Stimulated activated CD8-positive, alpha-beta memory T cell treated with anti-CD3 and anti-CD28 coated beads, Interleukin-7, amount 100 ng/mL, for 48 hours (primary cell): ENCODE data around the gene C12orf60.

ENCODE experiments used
- DNase-seq, 2 donors: peaks; one replicate each; pipeline ENCODE4 v3.0.0-alpha.2; 2020; ENCODE audit warnings: low read depth in 1 of 2; ENCODE audit errors: extremely low read depth in 1 of 2

Gene C12orf60

DNA sequence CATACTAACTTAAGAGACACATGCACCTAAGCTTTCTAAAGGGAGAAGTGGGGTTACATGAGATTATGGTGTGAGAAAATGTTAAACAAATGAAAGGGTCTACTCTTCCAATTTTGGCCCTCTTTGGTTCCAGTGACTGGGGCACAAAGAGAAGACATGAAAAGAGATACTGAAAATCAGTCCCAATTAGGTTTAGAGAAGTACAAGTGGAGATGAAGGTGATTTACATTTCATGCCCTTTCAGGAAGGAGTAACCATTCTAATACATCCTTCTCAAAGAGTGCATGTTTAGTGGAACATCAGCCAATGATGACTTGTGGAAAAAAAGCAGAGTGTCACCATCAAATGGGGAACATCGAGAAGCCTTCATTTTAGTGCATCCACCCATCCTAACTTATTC lies 67.8 kb downstream of the C12orf60 start:
- DNase-seq = no peak

DNA sequence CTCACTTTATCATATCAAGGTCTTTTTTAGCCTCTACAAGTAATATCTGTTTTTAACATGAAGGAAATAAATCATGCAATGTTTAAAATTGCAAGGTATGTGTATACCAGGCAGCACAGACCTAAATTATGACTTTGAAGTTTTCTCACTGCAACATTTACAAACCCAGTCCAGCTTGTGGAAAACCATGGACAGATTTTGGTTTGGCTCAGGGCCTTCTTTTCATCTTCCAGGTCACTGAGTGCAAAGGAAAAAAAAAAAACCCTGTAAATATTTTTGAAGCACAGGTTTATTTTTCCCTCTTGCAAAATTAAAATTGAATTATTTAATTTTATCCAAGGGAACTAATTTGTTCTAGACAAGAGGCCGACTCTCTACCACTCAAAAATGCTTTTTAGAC lies 68.4 kb downstream of the C12orf60 start:
- DNase-seq = no peak

DNA sequence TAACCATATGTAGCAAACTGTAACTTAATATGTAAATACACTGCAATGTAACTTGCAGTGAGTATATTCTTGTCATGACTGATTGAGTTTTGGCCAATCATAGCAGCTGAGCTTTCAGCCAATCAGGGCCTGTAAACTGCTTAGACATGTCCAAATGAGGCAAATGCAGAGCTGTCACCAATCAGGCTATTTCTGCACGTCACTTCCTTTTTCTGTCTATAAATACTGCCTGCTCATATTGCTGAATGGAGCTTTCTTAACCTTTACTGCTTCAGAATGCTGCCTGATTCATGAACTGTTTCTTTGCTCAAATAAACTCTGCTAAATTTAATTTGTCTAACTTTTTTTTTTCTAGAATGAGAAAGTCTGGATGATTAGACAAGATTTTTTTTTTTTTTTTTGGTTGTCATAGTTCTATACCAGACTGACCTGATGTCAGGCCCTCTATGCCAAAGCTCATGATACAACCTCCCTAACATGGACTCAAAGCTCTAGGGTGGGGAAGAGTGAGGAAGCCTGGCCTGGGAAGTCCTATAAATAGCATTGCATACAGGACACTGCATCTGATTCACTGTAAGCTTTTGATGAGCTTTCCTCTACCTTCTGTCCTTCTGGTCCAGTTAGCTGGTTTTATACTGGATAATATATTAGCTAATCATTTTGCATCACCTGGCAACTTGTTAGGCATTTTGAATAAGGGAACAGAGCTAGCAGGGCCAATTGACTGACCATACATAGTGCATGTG lies 70.1 kb downstream of the C12orf60 start:
- no peak for DNase-seq
